ENCODE measurements around the gene ELMOD3.
"Not testable (repeated sequence)": the region's sequence is repeated elsewhere in the genome, so short reads cannot be mapped to it uniquely, and the experiment has no call there.

Gene ELMOD3

GRCh38 chr2:85323988-85324367, 30.6 kb upstream of the ELMOD3 start:
- H3K27me3 ChIP-seq (ENCODE audit: insufficient read depth, low read length); H2AFZ ChIP-seq (ENCODE audit: low read depth, low read length); H3K9me3 ChIP-seq (ENCODE audit: low read length); H3K4me3 ChIP-seq (ENCODE audit: low read length): not testable (repeated sequence)
- Histone ChIP-seq H3K36me3 (ENCODE audit: insufficient read depth, low read length) (peaks cover 64% of the 10 kb centered on the region), H3K4me1 (ENCODE audit: insufficient read depth, low read length) (peaks cover 27% of the 10 kb centered on the region)

- H2AFZ ChIP-seq (ENCODE audit: low read depth, low read length): no peak overlapping the region
- H3K4me3 ChIP-seq (ENCODE audit: low read length): peak overlapping the region; percentile 62
- H3K36me3 ChIP-seq (ENCODE audit: insufficient read depth, low read length): peaks cover 59% of the 10 kb centered on the region
- no peaks in the 10 kb centered on the region for H3K27me3 ChIP-seq (ENCODE audit: insufficient read depth, low read length)
- peaks cover 28% of the 10 kb centered on the region for H3K4me1 ChIP-seq (ENCODE audit: insufficient read depth, low read length)
- no peaks in the 10 kb centered on the region for H3K9me3 ChIP-seq (ENCODE audit: low read length)
Measured at GRCh38 chr2:85324639-85325465, 29.7 kb upstream of the ELMOD3 start.

DNA sequence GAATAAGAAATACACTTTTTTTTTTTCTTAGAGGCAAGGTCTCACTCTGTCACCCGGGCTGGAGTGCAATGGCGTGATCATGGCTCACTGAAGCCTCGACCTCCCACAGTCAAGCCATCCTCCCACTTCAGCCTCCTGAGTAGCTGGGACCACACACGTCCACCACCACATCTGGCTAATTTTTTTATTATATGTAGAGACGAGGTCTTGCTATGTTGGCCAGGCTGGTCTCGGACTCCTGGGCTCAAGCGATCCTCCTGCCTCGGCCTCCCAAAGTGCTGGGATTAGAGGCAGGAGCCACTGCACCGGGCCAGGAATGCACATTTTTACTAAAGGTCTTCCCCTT, 29.1 kb upstream of the ELMOD3 start:
- Histone ChIP-seq H2AFZ (ENCODE audit: low read depth, low read length) (no peak overlapping the region), H3K4me3 (ENCODE audit: low read length) (peak overlapping the region; percentile 62), H3K9me3 (ENCODE audit: low read length) (no peaks in the 10 kb centered on the region), H3K4me1 (ENCODE audit: insufficient read depth, low read length) (peaks cover 28% of the 10 kb centered on the region), H3K36me3 (ENCODE audit: insufficient read depth, low read length) (peaks cover 53% of the 10 kb centered on the region), H3K27me3 (ENCODE audit: insufficient read depth, low read length) (no peaks in the 10 kb centered on the region)

- no peaks in the 10 kb centered on the region for H3K9me3 ChIP-seq (ENCODE audit: low read length)
- peaks cover 42% of the 10 kb centered on the region for H3K36me3 ChIP-seq (ENCODE audit: insufficient read depth, low read length)
- H2AFZ ChIP-seq (ENCODE audit: low read depth, low read length): no peak overlapping the region
- peaks cover 28% of the 10 kb centered on the region for H3K4me1 ChIP-seq (ENCODE audit: insufficient read depth, low read length)
- H3K27me3 ChIP-seq (ENCODE audit: insufficient read depth, low read length): no peaks in the 10 kb centered on the region
- peak overlapping the region; percentile 62 for H3K4me3 ChIP-seq (ENCODE audit: low read length)
Measured at GRCh38 chr2:85326406-85327159, 28.0 kb upstream of the ELMOD3 start.

DNA sequence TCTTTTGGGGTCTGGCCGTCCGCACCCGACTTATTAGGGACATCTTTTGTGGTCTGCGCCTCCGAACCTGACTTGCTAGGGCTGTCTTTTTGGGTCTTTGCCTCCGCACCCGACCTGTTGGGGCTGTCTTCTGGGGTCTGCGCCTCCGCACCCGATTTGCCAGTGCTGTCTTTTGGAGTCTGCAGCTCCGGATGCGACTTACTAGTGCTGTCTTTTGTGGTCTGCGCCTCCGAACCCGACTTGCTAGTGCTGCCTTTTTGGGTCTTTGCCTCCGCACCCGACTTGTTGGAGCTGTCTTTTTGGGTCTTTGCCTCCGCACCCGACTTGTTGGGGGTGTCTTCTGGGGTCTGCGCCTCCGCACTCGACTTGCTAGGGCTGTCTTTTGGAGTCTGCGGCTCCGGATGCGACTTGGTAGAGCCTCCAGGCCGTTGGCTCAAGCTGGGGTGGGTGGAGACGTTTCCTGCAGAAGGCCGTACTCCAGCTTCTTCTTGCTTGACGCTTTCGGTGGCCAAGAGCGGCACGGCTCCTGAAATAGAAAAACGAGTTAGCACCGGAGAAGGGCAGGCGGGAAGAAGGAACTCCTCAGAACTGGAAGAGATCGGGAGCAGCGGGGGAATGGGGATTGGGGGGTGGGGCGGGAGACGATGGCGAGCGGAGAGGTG, 27.3 kb upstream of the ELMOD3 start:
- H3K27me3 ChIP-seq (ENCODE audit: insufficient read depth, low read length): no peaks in the 10 kb centered on the region
- peaks cover 35% of the 10 kb centered on the region for H3K36me3 ChIP-seq (ENCODE audit: insufficient read depth, low read length)
- H3K4me1 ChIP-seq (ENCODE audit: insufficient read depth, low read length): peaks cover 28% of the 10 kb centered on the region
- no peaks in the 10 kb centered on the region for H3K9me3 ChIP-seq (ENCODE audit: low read length)
- H3K4me3 ChIP-seq (ENCODE audit: low read length): peak overlapping the region; percentile 62
- peak overlapping the region; percentile 4 for H2AFZ ChIP-seq (ENCODE audit: low read depth, low read length)

DNA sequence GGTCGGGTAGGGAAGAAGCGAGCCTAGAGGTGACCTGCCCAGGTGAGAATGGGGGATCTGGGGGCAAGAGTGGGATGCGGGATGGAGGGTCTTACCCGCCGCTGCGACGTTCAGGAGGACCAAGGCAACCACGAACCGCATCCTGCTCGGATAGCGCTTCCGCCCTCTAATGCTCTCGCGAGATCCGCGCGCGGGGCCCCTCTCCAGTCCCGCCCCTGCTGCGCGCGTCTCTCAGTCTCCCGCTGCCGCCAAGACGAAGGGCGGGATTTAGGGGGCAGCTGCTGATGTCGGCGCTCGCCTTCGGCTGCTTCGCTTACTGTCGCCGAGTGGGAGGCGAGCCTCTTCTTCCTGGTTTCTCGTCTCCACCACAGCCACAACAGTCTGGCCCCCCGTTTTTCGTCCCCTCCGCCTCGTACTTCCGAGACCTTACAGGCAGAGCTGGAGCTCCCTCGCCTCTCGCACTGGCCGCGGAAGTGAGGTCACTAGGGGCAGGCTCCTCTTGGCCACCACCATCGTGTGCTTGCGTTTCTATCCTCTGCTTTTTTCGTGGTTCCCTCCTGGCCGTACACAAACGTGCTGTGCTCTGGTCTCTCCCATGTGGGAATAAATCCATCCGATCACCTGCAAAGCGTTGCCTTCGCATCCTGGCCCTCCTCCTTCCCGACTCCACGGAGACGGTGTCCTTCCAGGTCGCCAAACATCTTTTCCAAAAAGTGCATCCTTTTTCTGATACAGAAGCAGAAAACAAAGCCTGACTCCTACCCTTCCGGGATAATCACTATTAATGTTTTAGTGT, 26.5 kb upstream of the ELMOD3 start, which contains the start of gene TGOLN2:
TGOLN2 (minus strand) TSS at position 168 of the 796 bp plus-strand sequence; CDS start at position 141, 27 bp downstream.
- Histone ChIP-seq H3K4me3 (ENCODE audit: low read length) (peak within 1 kb of the TSS; percentile 62), H3K9me3 (ENCODE audit: low read length) (no peaks in the 10 kb centered on the region), H3K36me3 (ENCODE audit: insufficient read depth, low read length) (peaks cover 29% of the 10 kb centered on the region), H3K27me3 (ENCODE audit: insufficient read depth, low read length) (no peaks in the 10 kb centered on the region), H3K4me1 (ENCODE audit: insufficient read depth, low read length) (peaks cover 28% of the 10 kb centered on the region), H2AFZ (ENCODE audit: low read depth, low read length) (peak within 1 kb of the TSS; percentile 4)

- H3K9me3 ChIP-seq (ENCODE audit: low read length): no peaks in the 10 kb centered on the region
- no peak overlapping the region for H2AFZ ChIP-seq (ENCODE audit: low read depth, low read length)
- H3K36me3 ChIP-seq (ENCODE audit: insufficient read depth, low read length): peaks cover 21% of the 10 kb centered on the region
- H3K4me3 ChIP-seq (ENCODE audit: low read length): peak overlapping the region; percentile 62
- peaks cover 28% of the 10 kb centered on the region for H3K4me1 ChIP-seq (ENCODE audit: insufficient read depth, low read length)
- no peaks in the 10 kb centered on the region for H3K27me3 ChIP-seq (ENCODE audit: insufficient read depth, low read length)
Measured at GRCh38 chr2:85329181-85329651, 25.4 kb upstream of the ELMOD3 start.

- not testable (repeated sequence) for H3K27me3 ChIP-seq (ENCODE audit: insufficient read depth, low read length); H2AFZ ChIP-seq (ENCODE audit: low read depth, low read length)
- peaks cover 16% of the 10 kb centered on the region for H3K36me3 ChIP-seq (ENCODE audit: insufficient read depth, low read length)
Measured at GRCh38 chr2:85329701-85330100, 24.9 kb upstream of the ELMOD3 start.

GRCh38 chr2:85330839-85331636, 23.5 kb upstream of the ELMOD3 start:
- H3K27me3 ChIP-seq (ENCODE audit: insufficient read depth, low read length): no peaks in the 10 kb centered on the region

More at GRCh38 chr2:85329701-85330100, 24.9 kb upstream of the ELMOD3 start:
- H3K9me3 ChIP-seq (ENCODE audit: low read length); H3K4me3 ChIP-seq (ENCODE audit: low read length): not testable (repeated sequence)
- H3K4me1 ChIP-seq (ENCODE audit: insufficient read depth, low read length): peaks cover 28% of the 10 kb centered on the region

DNA sequence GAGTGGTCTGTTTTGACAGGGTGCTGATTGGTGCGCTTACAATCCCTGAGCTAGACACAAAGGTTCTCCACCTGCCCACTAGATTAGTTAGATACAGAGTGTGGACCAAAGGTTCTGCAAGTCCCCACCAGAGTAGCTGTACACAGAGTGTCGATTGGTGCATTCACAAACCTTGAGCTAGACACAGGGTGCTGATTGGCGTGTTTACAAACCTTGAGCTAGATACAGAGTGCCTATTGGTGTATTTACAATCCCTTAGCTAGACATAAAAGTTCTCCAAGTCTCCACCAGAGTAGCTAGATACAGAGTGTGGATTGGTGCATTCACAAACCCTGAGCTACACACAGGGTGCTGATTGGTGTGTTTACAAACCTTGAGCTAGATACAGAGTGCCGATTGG, 20.7 kb upstream of the ELMOD3 start:
- not testable (repeated sequence) for H3K36me3 ChIP-seq (ENCODE audit: insufficient read depth, low read length); H3K27me3 ChIP-seq (ENCODE audit: insufficient read depth, low read length); H3K9me3 ChIP-seq (ENCODE audit: low read length); H2AFZ ChIP-seq (ENCODE audit: low read depth, low read length); H3K4me3 ChIP-seq (ENCODE audit: low read length)
- H3K4me1 ChIP-seq (ENCODE audit: insufficient read depth, low read length): peaks cover 13% of the 10 kb centered on the region

More at GRCh38 chr2:85330839-85331636, 23.5 kb upstream of the ELMOD3 start:
- no peak overlapping the region for H3K4me3 ChIP-seq (ENCODE audit: low read length)
- peaks cover 16% of the 10 kb centered on the region for H3K4me1 ChIP-seq (ENCODE audit: insufficient read depth, low read length)
- no peaks in the 10 kb centered on the region for H3K9me3 ChIP-seq (ENCODE audit: low read length)
- H3K36me3 ChIP-seq (ENCODE audit: insufficient read depth, low read length): peaks cover 6% of the 10 kb centered on the region
- H2AFZ ChIP-seq (ENCODE audit: low read depth, low read length): no peak overlapping the region

DNA sequence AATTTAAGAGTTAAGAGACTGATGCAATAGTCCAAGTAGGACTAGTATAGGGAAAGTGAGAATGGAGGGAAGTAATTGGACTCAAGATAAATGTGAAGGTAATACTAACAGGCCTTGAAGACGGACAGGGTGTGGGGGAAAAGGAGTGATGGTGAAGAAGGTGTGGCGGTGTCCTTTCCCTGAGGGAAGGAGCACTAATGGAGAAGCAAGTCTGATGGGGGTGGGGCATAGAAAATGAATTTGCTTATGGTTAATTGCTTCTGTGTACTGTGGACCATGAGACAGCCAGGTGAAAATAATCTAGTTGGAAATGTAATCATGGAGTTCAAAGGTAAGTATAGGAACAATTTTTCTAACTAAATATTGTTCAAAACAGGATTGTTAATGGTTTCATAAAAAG, 19.6 kb upstream of the ELMOD3 start:
- Histone ChIP-seq H3K36me3 (ENCODE audit: insufficient read depth, low read length) (no peaks in the 10 kb centered on the region), H3K4me3 (ENCODE audit: low read length) (no peak overlapping the region), H2AFZ (ENCODE audit: low read depth, low read length) (no peak overlapping the region), H3K9me3 (ENCODE audit: low read length) (no peaks in the 10 kb centered on the region), H3K4me1 (ENCODE audit: insufficient read depth, low read length) (peaks cover 11% of the 10 kb centered on the region), H3K27me3 (ENCODE audit: insufficient read depth, low read length) (no peaks in the 10 kb centered on the region)
